Kidney capillary endothelial cell (primary cell): ENCODE measurements around the gene ISOC2.
"Not testable (repeated sequence)": the region's sequence is repeated elsewhere in the genome, so short reads cannot be mapped to it uniquely, and the experiment has no call there.

Experiments
- DNase-seq: peaks from one replicate; pipeline ENCODE4 v3.0.0-alpha.2; 2018; ENCODE audit warnings: low spot score

Gene ISOC2

GRCh38 chr19:55461259-55461973, at the start of gene ISOC2:
Gene ISOC2 (minus strand): TSS chr19:55461642. CDS start chr19:55456486, 5,156 bp downstream.
- peak; percentile 100 for DNase-seq

GRCh38 chr19:55508120-55508519, 46.7 kb upstream of the ISOC2 start:
- DNase-seq = no peak

GRCh38 chr19:55504981-55505380, 43.5 kb upstream of the ISOC2 start:
- DNase-seq = no peak

GRCh38 chr19:55504252-55504603, 42.8 kb upstream of the ISOC2 start:
- no peak for DNase-seq

GRCh38 chr19:55503502-55504251, 42.2 kb upstream of the ISOC2 start:
- DNase-seq = peak; percentile 88

GRCh38 chr19:55503157-55503501, 41.7 kb upstream of the ISOC2 start:
- DNase-seq = no peak

- DNase-seq = no peak
Measured at GRCh38 chr19:55502197-55502952, 40.9 kb upstream of the ISOC2 start.

- DNase-seq = no peak
Measured at GRCh38 chr19:55500368-55500952, 39.0 kb upstream of the ISOC2 start.

- no peak for DNase-seq
Measured at GRCh38 chr19:55498246-55498840, 36.9 kb upstream of the ISOC2 start.

GRCh38 chr19:55497763-55498162, 36.3 kb upstream of the ISOC2 start:
- DNase-seq = no peak

- not testable (repeated sequence) for DNase-seq
Measured at GRCh38 chr19:55496820-55497219, 35.4 kb upstream of the ISOC2 start.

GRCh38 chr19:55495646-55496349, 34.4 kb upstream of the ISOC2 start:
- no peak for DNase-seq

GRCh38 chr19:55494172-55494761, 32.8 kb upstream of the ISOC2 start:
- peak; percentile 38 for DNase-seq

- DNase-seq = no peak
Measured at GRCh38 chr19:55493645-55494171, 32.3 kb upstream of the ISOC2 start.

GRCh38 chr19:55493052-55493644, 31.7 kb upstream of the ISOC2 start:
- DNase-seq = no peak

GRCh38 chr19:55492362-55492944, 31.0 kb upstream of the ISOC2 start:
- no peak for DNase-seq

GRCh38 chr19:55491546-55492360, 30.3 kb upstream of the ISOC2 start:
- DNase-seq = no peak

GRCh38 chr19:55490478-55491432, 29.3 kb upstream of the ISOC2 start:
- no peak for DNase-seq
